ENCODE results near the gene NEK6.

NEK6 gene

DNA sequence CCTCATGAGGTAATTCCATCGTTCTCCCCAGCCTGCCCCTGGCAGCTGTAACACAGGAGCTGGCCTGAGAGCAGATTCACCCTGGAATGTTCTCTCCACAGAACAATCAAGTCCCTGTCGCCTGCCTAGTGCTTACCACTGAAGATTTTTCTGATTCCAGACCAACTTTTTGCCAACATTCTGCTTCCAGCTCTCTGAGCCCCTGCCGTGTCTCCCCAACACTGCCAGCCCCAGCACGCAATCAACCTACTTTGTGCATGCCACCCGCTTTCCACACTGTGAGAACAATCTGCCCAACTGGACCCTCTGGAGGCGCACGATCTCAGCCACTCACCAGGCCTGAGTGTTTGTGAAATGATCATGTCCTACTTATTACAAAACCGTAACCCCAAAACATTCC is 94.9 kb downstream of the NEK6 start:
- TF ChIP-seq TEAD4 (IDR thresholded peaks at IDR 0.05), result no peak
- no peak for TF ChIP-seq NFIC (IDR thresholded peaks at IDR 0.05)
- TF ChIP-seq CREB1 (IDR thresholded peaks at IDR 0.05; ENCODE audit: low read depth), result no peak
- TF ChIP-seq ZBTB7A (IDR thresholded peaks at IDR 0.05; ENCODE audit: low read depth), result no peak
- TF ChIP-seq RAD21 (IDR thresholded peaks at IDR 0.05; ENCODE audit: low read depth), result no peak

DNA sequence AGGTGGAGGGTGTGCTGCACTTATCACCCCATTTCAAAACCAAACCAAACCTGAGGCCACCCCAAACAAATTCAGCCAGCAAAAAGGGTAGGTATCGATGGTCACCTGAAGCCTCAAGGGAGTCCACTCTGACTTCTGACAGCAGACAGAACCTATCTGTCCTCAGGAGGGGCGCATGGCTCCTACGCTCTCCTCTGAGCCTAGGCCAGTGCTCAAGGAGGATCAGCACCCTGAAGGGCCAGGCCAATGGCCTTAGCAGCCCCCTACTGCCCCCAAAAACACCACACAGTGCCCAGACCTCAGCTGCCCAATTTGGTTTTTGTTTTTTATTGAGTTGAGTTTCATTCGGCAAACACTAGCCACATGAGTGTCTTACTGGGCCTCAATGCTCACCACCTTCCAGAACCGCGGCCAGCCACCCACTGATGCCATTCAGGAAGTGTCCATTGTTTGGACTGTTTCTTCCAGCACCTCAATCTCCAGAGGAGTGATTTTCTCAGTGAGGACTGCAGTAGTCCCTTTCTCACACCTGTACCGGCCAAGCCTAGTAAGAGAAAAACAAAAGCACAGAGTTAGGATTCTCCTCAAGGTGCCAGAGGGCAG is 95.5 kb downstream of the NEK6 start:
- no peak for TF ChIP-seq TCF12 (IDR thresholded peaks at IDR 0.05; ENCODE audit: low read depth)
- TF ChIP-seq, protein P1, sequence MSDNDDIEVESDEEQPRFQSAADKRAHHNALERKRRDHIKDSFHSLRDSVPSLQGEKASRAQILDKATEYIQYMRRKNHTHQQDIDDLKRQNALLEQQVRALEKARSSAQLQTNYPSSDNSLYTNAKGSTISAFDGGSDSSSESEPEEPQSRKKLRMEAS (IDR thresholded peaks at IDR 0.05), result no peak
- TF ChIP-seq, protein P2, sequence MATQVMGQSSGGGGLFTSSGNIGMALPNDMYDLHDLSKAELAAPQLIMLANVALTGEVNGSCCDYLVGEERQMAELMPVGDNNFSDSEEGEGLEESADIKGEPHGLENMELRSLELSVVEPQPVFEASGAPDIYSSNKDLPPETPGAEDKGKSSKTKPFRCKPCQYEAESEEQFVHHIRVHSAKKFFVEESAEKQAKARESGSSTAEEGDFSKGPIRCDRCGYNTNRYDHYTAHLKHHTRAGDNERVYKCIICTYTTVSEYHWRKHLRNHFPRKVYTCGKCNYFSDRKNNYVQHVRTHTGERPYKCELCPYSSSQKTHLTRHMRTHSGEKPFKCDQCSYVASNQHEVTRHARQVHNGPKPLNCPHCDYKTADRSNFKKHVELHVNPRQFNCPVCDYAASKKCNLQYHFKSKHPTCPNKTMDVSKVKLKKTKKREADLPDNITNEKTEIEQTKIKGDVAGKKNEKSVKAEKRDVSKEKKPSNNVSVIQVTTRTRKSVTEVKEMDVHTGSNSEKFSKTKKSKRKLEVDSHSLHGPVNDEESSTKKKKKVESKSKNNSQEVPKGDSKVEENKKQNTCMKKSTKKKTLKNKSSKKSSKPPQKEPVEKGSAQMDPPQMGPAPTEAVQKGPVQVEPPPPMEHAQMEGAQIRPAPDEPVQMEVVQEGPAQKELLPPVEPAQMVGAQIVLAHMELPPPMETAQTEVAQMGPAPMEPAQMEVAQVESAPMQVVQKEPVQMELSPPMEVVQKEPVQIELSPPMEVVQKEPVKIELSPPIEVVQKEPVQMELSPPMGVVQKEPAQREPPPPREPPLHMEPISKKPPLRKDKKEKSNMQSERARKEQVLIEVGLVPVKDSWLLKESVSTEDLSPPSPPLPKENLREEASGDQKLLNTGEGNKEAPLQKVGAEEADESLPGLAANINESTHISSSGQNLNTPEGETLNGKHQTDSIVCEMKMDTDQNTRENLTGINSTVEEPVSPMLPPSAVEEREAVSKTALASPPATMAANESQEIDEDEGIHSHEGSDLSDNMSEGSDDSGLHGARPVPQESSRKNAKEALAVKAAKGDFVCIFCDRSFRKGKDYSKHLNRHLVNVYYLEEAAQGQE (IDR thresholded peaks at IDR 0.05; ENCODE audit: low read depth), result no peak
- no peak for TF ChIP-seq NFIC (IDR thresholded peaks at IDR 0.05)
- no peak for TF ChIP-seq EP300 (IDR thresholded peaks at IDR 0.05; ENCODE audit: borderline replicate concordance)
- TF ChIP-seq, protein P3, sequence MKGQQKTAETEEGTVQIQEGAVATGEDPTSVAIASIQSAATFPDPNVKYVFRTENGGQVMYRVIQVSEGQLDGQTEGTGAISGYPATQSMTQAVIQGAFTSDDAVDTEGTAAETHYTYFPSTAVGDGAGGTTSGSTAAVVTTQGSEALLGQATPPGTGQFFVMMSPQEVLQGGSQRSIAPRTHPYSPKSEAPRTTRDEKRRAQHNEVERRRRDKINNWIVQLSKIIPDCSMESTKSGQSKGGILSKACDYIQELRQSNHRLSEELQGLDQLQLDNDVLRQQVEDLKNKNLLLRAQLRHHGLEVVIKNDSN (IDR thresholded peaks at IDR 0.05), result no peak
- no peak for TF ChIP-seq TEAD4 (IDR thresholded peaks at IDR 0.05)
- TF ChIP-seq YY1 (IDR thresholded peaks at IDR 0.05; ENCODE audit: low read depth), result no peak
- TF ChIP-seq FOXM1 (IDR thresholded peaks at IDR 0.05; ENCODE audit: borderline replicate concordance, low read depth), result no peak
- no peak for TF ChIP-seq CEBPB (IDR thresholded peaks at IDR 0.05)
- TF ChIP-seq ZBTB7A (IDR thresholded peaks at IDR 0.05; ENCODE audit: low read depth), result no peak

DNA sequence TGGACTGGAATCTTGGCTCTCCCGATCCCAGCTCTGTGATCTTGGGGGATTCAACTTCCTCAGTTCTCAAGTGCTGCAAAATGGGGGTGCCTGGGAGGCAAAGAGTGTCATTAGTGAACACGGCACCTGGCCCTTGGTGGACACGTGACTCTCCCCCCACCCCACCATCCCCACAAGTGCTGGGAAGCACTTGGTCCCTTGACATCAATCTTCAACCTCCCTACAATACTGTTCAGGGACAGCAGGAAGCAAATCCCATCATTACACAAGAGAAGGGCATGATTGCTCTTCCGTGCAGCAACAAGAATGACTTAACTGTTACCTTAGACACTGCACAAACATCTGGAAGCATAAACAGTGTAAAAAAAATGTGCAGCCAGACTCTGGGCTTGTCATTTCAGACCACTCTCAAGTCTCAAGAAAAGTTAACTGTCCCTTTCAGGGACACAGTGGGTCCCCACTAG is 96.1 kb downstream of the NEK6 start:
- TF ChIP-seq TCF12 (IDR thresholded peaks at IDR 0.05; ENCODE audit: low read depth) (no peak), TAF1 (IDR thresholded peaks at IDR 0.05; ENCODE audit: low read depth) (no peak), TEAD4 (IDR thresholded peaks at IDR 0.05) (no peak), NFIC (IDR thresholded peaks at IDR 0.05) (no peak), EGR1 (IDR thresholded peaks at IDR 0.05) (no peak), ZBTB7A (IDR thresholded peaks at IDR 0.05; ENCODE audit: low read depth) (no peak), EP300 (IDR thresholded peaks at IDR 0.05; ENCODE audit: borderline replicate concordance) (no peak)
- TF ChIP-seq, protein P2 (IDR thresholded peaks at IDR 0.05; ENCODE audit: low read depth), result no peak
- TF ChIP-seq, protein P3 (IDR thresholded peaks at IDR 0.05), result no peak

DNA sequence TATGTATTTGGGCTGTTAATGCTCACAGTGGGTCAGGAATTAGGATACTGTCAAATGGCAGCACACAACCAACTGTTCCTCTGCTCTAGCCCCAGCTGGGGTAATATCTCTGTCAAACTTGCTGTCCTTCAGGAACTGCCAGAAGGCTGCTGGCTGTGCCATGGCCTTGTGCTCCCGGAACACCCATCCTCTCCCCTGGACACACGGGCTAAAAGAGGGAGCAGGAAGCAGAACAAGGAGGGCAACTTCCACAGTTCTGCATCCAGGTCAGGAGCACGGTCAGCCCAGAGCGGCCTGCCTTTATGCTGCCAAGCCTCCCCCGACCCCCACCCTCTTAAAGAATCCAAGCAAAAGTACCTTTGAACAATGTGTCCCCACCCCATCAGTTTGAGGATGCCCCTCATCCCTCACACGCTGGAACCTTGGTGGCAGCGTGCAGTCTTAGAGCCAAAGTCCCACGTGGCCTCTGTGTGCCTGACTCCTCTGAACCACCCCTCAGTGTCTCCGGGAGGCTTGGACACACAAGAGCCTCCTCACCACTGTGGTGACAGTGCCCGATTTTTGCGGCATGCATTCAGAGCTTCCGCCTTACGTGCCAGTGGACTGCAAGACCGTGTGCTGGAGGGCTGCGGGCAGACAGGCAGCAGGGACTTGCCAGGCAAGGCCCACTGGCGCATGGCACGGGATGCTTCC is 96.7 kb downstream of the NEK6 start:
- no peak for TF ChIP-seq CEBPB (IDR thresholded peaks at IDR 0.05)
- no peak for TF ChIP-seq NFIC (IDR thresholded peaks at IDR 0.05)

DNA sequence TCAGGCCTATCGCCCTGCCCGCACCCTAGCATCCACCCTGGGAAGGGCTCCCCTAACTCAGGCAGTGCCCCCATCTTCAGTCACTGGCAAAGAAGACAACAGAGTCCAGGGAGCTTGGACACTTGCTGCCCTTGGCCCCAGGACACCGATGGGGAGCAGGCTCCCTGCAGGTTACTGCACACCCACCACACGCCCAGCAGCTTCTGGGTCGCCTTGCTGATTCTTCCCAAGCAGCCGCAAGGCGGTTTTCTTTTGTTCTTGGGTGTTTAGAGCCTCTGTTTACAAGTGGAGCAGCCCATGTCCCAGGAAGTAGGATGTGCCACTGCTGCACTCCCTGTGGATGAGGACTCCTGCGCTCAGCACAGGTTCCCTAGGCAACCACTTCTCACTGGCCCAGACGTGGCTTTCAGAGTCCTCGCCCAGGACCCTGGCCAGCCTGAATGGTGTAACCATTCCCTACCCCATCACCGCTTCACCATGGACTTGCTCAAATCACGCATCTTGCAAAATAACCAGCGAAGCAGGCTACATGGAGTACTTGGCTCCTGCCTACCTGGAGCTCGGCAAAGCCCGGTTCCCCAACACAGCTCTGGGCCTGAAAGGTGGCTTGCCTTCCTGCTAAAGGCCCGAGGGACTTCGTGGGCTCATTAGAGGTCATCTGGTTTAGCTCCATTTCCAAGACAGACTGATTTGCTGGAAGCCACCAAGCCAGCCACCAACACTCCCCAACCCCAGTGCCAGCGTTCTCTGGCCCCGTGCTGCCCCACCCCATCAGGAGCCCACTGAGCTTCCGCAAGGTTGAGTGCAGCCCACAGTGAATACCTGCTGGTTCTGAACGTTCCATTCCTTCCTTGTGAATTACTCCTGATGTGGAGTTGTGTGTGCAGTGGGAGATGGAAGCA is 97.5 kb downstream of the NEK6 start:
- TF ChIP-seq ZBTB7A (IDR thresholded peaks at IDR 0.05; ENCODE audit: low read depth), result no peak
- no peak for TF ChIP-seq CREB1 (IDR thresholded peaks at IDR 0.05; ENCODE audit: low read depth)
- TF ChIP-seq, protein P1 (IDR thresholded peaks at IDR 0.05), result no peak
- TF ChIP-seq EP300 (IDR thresholded peaks at IDR 0.05; ENCODE audit: borderline replicate concordance), result no peak
- TF ChIP-seq TAF1 (IDR thresholded peaks at IDR 0.05; ENCODE audit: low read depth), result no peak
- TF ChIP-seq, protein P3 (IDR thresholded peaks at IDR 0.05), result no peak
- TF ChIP-seq RAD21 (IDR thresholded peaks at IDR 0.05; ENCODE audit: low read depth), result no peak
- TF ChIP-seq CEBPB (IDR thresholded peaks at IDR 0.05), result no peak
- no peak for TF ChIP-seq TCF12 (IDR thresholded peaks at IDR 0.05; ENCODE audit: low read depth)
- TF ChIP-seq TEAD4 (IDR thresholded peaks at IDR 0.05), result no peak
- no peak for TF ChIP-seq NFIC (IDR thresholded peaks at IDR 0.05)
- no peak for TF ChIP-seq YY1 (IDR thresholded peaks at IDR 0.05; ENCODE audit: low read depth)
- TF ChIP-seq EGR1 (IDR thresholded peaks at IDR 0.05), result no peak
- TF ChIP-seq FOXM1 (IDR thresholded peaks at IDR 0.05; ENCODE audit: borderline replicate concordance, low read depth), result no peak
- TF ChIP-seq, protein P2 (IDR thresholded peaks at IDR 0.05; ENCODE audit: low read depth), result no peak

Measured in Ishikawa (cell line).